ENCODE data around the gene COX5B. TPM values are rescaled to one million over a fixed set of nuclear protein-coding genes. Genes with fewer than 3 reads are reported as not detected.

Gene COX5B
- polyA plus RNA-seq, 12 donors: 120 to 186 (median 161) TPM; not detected in 1

DNA sequence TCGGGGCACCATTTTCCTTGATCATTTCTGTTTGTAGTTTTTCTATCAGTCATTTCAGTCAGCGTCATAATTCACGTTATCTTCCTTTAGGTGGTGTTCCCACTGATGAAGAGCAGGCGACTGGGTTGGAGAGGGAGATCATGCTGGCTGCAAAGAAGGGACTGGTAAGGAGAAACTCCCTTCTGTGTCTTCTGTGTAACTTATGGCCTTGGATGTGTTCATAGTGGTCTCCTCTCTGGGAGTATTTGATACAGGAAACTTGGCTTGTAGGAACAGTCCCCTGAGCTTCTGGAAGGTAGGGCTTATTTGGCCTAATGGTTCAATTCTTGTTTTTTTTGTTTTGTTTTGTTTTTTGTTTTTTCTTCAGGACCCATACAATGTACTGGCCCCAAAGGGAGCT, 1.1 kb downstream of the COX5B start:
- DNase-seq: no peak

DNA sequence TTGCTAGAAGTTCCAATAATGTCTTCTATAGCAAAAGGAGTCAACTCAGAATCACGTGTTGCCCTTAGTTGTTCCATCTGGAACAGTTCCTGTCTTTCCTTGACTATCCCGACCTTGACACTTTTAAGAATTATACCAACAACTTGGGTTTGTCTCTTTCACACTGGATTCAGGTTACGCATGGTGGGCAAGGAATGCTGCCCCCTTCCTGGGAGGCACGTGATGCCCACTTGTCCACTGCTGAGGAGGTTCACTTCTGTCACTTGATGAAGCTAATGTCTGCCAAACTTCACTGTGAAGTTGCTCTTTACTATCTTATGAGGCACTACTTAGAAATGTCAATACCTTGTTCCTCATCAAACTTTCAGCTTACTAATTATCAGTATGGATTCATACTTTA, 5.3 kb downstream of the COX5B start:
- DNase-seq: no peak

DNA sequence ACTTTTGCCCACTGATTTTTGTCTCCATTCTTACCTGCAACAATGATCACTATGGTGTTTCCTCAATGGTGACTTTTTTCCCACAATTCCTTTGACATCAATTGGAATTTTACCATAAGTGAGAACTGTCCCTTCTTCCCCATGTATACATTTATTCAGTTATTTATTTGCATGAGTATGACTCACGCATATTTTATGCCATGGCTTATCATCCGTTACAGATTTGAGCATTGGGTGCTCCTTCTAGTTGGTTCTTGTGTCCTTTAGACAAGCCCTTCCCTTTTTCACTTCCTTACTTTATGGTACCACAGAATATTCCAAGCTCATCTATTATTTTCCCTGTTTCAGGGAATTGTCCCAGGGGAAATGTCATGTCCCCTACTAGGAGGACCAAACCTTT, 7.6 kb downstream of the COX5B start:
- no peak for DNase-seq

DNA sequence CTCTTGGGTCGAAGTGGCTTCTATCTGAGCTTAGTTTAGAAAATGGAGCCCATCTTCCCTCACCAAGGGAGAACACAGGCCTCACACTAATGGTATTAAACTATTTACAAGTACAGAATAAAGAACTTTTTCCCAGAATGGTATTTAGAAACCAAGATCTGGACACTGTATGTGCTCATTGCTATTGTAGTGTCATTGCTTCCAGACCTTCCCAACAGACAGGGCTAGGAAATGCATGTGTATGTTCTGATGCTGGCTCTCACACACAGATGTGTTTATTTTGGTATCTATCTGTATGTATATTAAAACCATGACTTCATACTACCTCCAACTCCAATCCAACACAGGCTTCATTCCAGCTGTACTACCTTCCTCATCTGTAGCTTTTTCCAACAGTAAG, 8.0 kb downstream of the COX5B start:
- no peak for DNase-seq

DNA sequence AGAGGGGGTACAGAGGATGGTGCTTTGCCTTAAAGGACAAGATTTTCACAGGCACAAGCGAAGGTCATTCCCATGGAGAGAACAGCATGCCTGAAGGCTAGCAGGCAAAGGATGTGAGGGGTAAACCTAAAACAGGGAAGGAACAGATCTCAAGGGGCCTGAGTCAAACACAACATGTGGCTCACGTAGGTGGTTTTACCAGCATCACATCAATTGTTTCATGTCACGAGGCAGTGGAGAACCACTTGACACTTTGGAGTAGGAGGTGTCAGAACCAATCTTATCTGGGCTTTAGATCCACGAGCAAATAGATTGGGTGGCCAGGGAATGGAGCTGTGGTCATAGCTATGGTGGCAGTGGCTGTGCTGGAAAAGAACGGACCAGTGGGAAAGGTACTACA, 8.4 kb downstream of the COX5B start:
- no peak for DNase-seq

DNA sequence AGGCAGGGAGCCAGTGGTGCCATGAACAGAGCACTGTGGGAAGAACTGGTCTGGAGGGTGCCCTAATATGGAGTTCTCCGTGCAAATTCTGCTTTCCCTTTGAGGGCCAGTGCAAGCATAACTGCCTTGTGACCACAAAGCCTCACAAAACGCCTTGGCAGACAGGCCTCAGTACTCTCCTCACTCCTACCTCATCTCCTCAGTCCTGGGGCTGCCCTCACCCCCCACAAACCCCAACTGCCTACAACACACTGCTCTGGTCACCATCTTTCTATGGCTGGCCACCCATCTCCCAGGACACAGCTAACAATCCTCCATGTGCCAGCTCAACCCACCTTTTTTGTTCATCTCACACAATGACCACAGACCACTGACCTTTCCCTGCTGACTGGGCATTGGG, 8.9 kb downstream of the COX5B start:
- no peak for DNase-seq

DNA sequence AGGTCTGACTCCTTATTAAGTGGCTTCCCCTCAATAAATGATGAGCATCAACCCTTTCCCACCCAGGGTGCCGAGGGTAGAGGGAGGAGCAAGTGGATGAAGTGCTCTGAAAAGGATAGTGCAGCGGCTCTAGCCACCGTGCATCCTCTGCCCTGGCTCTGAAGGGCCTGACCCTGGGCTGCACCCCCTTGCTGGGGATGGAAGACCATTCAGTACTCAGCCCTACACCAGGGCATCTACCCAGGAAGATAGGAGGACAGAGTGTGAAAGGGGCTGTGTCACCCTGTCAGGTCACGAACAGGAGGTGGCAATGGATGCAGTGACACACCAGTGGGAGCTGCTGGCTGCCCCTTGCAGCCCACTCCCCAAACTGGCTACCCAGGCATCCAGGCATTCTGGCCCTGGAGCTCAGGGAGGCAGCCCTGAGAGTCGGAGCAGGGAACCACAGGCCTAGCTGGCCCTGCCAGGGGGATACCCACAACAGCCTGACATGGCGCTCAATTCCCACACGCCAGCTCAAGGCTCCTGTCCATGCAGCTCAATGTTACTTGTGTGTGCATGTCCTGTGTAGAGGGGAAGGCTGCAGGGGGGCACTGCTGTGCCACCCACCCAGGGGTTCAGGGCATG, 10.4 kb downstream of the COX5B start:
- no peak for DNase-seq

DNA sequence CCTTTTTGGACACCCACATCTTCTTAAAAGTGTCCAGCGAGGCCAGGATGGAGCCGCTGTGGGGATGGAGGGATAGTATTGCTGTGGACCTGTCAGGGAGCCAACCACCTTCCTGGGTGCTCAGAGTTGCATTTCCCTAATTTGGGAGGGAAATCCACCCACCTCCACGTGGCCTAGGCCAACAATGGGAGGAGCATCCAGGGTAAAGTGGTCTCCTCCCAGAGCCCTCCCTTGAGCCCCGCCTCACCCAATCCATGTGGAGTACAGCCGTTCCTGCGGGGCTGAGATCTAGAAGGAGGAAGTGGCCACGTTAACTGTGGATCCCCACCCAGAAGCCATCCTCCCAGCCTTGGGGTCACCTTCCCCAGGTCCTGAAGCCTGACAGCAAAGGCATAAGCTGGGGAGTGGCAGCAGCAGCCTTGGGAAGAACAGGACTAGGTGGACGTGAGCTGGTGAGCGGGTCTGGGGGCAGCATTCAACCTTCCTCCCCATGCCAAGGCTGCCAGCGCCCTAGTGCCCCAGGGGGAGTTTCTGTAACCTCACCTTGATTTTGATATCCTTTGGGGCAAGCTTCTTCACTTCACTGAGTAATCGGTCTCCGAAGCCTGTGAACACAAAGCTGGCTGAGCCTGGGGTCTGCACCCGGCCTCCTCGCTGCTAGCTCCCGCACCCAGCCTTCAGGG, 11.2 kb downstream of the COX5B start:
- no peak for DNase-seq

DNA sequence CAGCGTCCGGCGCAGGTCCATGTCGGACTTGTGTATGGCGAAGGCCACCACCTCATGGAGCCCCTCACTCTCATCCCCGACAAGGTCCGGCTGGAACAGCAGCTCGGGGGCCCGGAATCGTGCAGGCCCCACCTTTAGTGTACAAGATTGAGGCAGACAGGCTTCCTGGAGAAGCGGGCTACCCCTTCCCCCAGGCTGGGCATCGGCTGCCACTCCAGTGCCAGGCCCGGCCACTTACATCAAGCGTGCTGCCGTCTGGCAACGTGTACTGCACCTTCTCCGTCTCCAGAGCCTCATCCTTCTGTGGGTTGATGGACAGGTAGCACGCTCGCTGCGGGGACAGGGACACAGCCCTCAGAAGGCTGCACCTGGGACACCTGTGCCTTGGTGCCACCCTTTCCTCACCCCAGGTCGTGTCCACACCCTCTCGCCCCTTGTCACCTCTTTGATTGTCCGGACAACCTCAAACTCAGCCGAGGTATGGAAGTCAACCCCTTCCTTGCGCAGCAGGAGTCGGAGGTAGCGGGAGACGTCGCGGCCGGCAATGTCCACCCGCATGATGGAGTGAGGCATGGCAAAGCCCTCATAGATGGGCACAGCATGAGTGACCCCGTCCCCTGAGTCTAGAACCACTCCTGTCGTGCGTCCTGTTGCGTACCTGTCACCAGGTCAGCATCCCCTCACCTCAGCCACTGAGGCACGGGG, 12.3 kb downstream of the COX5B start:
- no peak for DNase-seq

DNA sequence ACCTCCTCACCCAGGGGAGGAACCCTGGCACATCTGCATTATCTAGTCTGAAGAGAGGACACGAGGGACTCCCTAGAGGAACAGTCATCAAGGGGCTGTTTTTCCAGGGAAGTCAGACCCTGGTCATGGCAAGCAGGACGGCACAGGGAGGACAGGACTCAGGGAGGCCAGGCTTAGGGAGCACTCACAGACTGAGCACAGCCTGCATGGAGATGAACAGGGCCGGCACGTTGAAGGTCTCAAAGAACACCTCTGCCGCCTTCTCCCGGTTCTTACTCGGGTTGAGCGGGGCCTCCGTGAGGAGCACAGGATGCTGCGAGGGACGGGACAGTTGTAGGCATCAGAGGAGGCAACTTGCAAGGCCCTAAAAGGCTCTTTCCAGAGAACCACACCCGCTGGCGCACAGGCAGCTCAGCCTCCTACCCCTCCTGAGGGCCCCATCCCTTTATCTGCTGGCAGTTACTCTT, 12.9 kb downstream of the COX5B start:
- no peak for DNase-seq

DNA sequence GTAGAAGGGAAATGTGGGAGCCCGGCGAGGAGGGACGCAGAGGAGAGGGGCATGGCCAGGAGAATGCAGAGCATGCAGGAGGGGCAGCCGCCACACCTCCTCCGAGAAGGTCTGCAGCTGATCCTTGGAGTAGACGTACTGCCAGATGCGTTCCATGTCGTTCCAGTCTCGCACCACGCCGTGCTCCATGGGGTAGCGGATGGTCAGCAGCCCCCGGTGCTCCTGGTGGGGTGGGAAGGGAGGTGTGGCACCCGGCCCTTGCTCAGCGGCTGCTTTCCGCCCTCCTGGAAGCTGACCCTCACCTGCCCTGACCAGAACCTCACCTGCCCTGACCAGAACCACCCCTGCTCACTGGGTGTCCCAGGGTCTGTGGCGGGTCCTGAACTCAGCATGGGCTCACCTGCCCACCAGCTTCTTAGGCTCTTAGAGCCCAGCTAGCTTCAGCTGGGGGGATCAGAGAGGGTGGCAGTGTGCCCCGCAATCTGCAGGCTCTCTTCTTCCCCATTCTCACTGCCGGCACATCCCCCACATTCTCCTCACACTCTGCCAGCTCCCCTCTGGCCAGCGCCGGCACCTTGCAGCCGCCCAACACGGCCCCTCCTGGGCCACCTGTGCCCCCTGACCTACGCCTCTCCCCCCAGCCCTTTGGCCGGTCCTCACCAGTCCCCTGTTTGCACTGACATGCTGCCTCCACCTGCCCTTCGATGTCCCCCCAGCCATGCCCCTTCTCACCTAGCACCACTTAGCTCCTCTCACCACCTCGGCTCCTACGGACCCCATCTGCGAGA, 13.6 kb downstream of the COX5B start:
- no peak for DNase-seq

DNA sequence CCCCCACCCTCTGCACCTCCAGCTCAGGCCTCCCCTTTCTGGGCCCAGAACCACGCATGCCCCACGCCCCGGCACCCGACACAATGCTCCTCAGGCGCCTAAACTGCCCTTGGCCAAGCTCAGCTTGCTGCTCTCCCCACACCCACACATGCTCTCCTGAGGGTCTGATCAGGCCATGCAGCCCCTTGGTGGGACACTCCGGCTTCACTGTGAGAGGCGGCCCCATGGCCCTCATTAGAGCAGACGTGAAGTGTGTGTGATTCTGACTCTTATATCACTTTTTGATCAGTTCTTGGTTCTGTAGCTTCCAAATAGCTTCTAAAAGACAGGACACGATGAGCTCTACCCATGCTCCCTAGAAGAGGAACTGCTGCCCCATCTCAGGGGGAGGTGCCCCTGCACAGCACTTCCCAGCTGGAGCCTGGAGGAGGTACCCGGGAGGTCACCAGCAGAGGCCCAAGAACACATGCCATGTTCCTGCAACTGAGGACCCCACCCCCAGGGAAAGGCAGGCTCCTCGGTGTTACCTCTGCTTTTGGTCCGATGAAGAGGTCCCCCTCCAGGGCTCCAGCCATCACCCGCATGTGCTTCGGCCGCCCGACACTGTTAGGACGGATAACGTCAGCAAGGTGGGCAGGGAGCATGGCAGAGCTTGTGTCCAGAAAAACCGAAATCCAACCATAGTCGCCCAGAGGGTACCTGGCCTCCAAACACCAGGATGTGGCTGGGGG, 14.3 kb downstream of the COX5B start:
- no peak for DNase-seq

DNA sequence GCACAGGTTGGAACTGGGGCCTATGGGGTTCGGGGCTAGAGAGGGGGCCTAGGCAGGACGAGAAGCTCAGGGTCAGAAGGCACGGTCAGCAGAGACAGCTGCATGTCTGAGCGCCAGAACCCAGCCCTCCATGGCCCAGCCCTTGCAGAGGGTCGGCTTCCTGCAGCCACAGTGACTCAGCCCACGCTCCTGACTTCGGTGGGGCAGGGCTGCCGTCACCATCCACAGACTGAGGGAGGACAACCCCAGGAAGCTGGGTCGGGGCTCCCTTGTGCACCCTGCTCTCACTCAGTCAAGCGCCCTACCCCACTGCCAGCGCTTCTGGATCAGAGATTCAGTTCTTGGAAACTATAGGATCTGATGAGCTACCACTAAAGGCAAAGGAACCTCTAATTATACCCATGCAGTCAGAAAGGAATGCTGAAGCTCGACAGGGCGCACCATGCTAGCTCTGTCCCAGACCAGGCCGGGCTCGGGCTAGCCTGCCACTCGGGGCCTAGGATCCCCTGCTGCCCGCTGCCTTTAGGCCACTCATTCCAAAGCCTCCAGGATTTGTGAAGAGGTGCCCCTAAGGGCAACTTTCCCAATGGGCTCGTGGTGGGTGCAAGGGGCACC, 15.0 kb downstream of the COX5B start:
- no peak for DNase-seq

DNA sequence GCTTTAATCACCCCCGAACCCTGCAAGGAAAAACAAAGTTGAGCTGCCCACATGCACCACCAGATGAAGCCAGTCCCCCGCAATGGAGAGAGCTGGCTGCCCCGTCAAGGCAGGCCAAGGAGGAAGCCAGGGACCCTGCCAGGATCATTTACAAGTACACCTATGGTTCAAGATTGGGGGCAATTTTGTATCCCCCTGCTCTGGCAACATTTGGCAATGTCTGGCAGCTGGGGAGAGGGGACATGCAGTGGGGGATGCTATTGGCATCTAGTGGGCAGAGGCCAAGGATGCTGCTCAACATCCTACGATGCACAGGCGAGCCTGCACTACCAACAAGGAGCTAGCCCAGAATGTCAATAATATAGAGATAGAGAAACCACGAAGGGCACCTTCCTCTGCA, 16.1 kb downstream of the COX5B start:
- no peak for DNase-seq

DNA sequence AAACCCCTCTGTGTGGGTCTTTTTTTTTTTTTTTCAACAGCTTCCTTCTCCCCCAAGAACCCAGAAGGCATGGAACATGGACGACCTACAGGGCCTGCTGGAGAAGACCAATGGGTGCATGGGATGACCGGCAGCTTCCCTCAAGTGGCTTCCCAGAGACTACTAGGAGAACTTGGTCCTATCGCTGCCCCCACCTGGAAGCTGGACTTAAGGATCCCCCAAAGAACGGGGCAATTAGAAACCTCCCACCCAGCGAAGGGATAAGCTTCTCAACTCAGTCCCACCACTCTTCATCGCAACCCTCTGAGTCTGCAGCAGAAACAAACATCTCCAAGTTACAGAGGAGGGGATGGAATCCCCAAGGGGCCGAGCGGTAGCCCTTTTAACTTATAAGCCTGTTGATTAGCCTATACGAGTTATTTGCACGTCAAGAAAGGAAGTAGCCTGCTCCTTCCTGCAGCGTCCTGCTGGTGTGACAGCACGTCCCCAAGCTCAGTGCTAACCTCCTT, 16.6 kb downstream of the COX5B start:
- no peak for DNase-seq

DNA sequence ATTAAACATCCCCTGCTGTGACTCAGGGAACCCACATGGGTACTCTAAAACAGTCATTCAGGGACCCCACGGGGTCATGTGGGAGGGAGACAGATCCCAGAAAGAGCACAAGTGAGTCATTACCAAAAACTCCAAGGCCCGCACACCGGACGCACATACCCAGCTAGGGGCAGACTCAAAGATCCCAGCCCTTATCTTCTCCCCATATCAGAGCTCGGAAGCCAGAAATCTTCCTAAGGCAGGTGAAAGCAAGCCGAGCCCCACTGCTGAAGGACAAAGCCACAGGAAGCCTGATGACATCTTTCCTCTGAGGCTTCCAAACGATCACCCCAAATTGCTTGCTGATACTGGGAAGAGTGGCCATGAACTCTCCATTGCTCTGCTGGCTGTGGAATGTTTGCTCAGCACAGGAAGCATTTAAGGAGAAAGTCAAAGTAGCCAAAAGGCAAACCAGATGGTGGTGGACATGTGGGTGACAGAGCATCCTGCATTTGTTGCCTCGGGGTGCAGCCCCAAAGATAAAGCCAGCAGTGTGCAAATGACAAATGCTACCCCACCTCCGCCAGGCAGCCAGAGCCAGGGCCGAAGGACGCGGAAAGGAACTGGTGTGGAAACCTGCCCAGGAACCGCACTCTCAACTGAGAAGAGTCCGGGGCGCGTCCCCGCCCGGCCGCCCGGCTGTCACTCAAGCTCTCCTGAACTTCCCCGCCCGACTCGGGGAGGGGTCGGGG, 17.2 kb downstream of the COX5B start:
- DNase-seq: peak; percentile 74

DNA sequence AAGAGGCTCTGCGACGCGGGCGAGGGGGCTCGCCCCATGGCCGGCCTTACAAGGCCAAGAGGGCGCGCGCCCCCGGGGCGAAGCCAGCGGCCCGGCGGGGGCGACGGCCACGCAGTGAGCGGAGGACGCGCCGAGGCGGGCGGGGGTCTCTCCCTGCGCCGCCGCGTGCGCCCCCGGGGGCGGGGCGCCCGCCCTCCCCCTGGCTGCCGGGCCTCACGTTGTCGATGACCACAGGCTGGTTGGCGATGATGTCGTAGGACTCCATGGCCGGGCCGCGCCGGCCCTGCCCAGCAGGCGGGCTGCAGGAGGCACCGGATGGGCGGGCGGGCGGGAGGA, 17.7 kb downstream of the COX5B start:
- no peak for DNase-seq

DNA sequence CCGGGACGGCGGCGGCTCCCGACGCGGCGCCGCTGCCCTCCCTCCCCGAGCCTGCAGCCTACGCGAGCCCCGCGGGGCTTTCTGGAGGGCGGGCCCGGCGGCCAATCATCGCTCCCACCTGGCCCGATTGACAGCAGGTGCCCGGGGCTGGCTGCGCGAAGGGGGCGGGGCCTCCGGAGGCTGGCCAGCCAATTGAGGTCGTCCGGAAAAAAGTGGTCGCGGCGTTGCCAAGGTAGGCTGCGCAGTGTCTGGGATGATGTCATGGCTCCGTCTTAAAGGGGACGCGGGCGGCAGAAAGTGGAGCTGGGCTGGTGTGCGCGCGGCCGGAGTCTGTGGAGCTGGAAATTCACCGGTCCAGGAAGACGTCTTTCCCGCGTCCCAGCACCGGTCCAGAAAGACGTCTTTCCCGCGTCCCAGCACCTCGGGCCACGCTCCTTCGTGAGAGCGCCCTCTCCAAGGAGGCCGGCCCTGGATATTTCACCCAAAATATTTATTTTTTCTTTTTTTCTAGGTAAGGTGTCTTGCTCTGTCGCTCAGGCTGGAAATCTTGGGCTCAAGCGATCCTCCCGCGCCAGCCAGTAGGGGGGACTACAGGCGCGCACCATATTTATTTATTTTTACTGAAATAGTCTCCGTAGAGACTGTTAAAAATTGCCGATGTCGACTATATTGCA, 18.2 kb downstream of the COX5B start, which contains the start of gene ACTR1B:
ACTR1B (minus strand) TSS at position 83 of the 674 bp plus-strand sequence. CDS start 154 bp downstream, outside the sequence.
- peak; percentile 98 for DNase-seq

DNA sequence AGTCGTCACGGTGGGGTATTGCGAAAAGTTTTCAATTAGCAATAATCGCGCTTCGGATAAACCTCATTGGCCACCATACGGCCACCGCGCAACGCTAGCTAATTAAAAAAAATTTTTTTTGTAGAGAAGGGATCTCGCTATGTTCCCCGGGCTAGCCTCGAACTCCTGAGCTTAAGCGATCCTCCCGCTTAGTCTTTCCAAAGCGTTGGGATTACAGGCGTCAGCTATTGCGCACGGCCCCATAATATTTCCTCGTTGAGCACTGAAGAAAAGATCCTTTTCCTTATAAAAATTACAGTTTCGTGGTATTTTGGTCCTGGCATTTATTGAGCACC, 18.7 kb downstream of the COX5B start:
- no peak for DNase-seq

DNA sequence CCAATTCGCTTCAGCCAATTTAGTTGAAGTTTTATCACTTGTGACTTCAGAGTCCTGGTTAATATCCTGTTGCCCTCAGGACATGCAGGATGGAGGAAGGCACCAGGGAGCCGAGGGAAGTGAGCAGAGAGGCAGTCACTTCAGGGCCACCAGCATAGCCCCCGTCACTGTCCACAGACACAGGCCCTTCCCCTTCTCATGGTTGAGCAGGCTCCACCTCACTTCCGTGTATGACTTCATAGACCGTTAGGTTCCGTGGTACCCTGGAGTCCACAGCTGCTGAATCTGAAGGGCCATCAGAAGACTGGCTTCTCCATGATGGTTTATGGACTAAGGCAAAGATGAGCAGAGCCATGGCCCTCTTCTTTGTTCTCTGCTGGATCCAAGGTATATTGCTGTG, 23.6 kb downstream of the COX5B start, which contains the start of gene C2orf92:
C2orf92 (plus strand) TSS at position 266 of the 400 bp plus-strand sequence; CDS start at position 342, 76 bp downstream.
- no peak for DNase-seq

Measured in muscle of arm (tissue), 12 donors.